A204.1 (cell line): ENCODE measurements around the gene SPDYE11.
"Not testable (repeated sequence)": the region's sequence is repeated elsewhere in the genome, so short reads cannot be mapped to it uniquely, and the experiment has no call there.

Experiments
- FAIRE-seq: peaks from 2 replicates; lab custom pipeline; 2012; peaks lifted over from hg19 to GRCh38; lab: Jason Lieb, UNC

SPDYE11 gene

GRCh38 chr7:73057811-73058210 is at the start of gene SPDYE11:
TSS of gene SPDYE11 (minus strand) at chr7:73057911. CDS start at chr7:73056111, 1,800 bp downstream.
- FAIRE-seq: not testable (repeated sequence)

GRCh38 chr7:73085938-73086337 is 28.2 kb upstream of the SPDYE11 start, which contains the start of gene SPDYE9:
TSS of gene SPDYE9 (minus strand) at chr7:73086038. CDS start at chr7:73084238, 1,800 bp downstream.
- FAIRE-seq: not testable (repeated sequence)

GRCh38 chr7:73029666-73030065 is 28.0 kb downstream of the SPDYE11 start, which contains the start of gene SPDYE8:
TSS of gene SPDYE8 (minus strand) at chr7:73029766. CDS start at chr7:73027966, 1,800 bp downstream.
- FAIRE-seq: not testable (repeated sequence)

- not testable (repeated sequence) for FAIRE-seq
Measured at GRCh38 chr7:73006491-73006890, 51.2 kb downstream of the SPDYE11 start.

- peak; percentile 89 for FAIRE-seq
Measured at GRCh38 chr7:73005693-73006447, 51.8 kb downstream of the SPDYE11 start.

GRCh38 chr7:73005356-73005692 is 52.4 kb downstream of the SPDYE11 start:
- FAIRE-seq: not testable (repeated sequence)

GRCh38 chr7:72997887-72998468 is 59.7 kb downstream of the SPDYE11 start:
- not testable (repeated sequence) for FAIRE-seq
